AG09319 (cell line): ENCODE results near the gene TRPM8.
"Not testable (repeated sequence)": the region's sequence is repeated elsewhere in the genome, so short reads cannot be mapped to it uniquely, and the experiment has no call there.

Experiments
- DNase-seq: peaks from one replicate; pipeline ENCODE4 v3.0.0-alpha.2; 2010; ENCODE audit warnings: low read depth; ENCODE audit errors: extremely low read depth
- CTCF ChIP-seq: IDR thresholded peaks from 2 replicates; pipeline ENCODE4 v1.5.1; 2011; ENCODE audit warnings: low read depth, mild to moderate bottlenecking, inconsistent platforms, low read length, moderate library complexity

TRPM8 gene

GRCh38 chr2:233917116-233917515 is at the start of gene TRPM8:
Gene TRPM8 (plus strand): TSS chr2:233917373. CDS start chr2:233926538, 9,165 bp downstream.
- no peak for DNase-seq
- no peak for TF ChIP-seq CTCF

- DNase-seq, result no peak
- no peak for TF ChIP-seq CTCF
Observed at GRCh38 chr2:233867993-233868532, 49.1 kb upstream of the TRPM8 start, which contains the start of gene MSL3B. Gene MSL3B (minus strand): TSS chr2:233868386.

- no peak for TF ChIP-seq CTCF
- no peak for DNase-seq
Observed at GRCh38 chr2:233871432-233871831, 45.7 kb upstream of the TRPM8 start.

GRCh38 chr2:233872125-233872524 is 45.0 kb upstream of the TRPM8 start:
- not testable (repeated sequence) for DNase-seq

GRCh38 chr2:233882353-233882752 is 34.8 kb upstream of the TRPM8 start:
- TF ChIP-seq CTCF, result no peak
- DNase-seq, result no peak

- DNase-seq, result no peak
- TF ChIP-seq CTCF, result no peak
Observed at GRCh38 chr2:233892793-233893192, 24.4 kb upstream of the TRPM8 start.

- not testable (repeated sequence) for DNase-seq
Observed at GRCh38 chr2:233896253-233896652, 20.9 kb upstream of the TRPM8 start.

GRCh38 chr2:233901367-233901766 is 15.8 kb upstream of the TRPM8 start:
- no peak for TF ChIP-seq CTCF
- DNase-seq, result no peak

- no peak for TF ChIP-seq CTCF
Observed at GRCh38 chr2:233901884-233902283, 15.3 kb upstream of the TRPM8 start.

More at GRCh38 chr2:233901884-233902283, 15.3 kb upstream of the TRPM8 start:
- DNase-seq, result no peak
